DMS 273 treated with DMSO at 0.1 percent for 48 hours (cell line): Measurements from ENCODE around the gene TRAF1.
A peak's percentile ranks its signal among the peaks of the same experiment; 100 is the strongest.

ENCODE experiments used
- DNase-seq: peaks from one replicate; lab custom pipeline; 2025; lab: John Stamatoyannopoulos, UW

Gene TRAF1

DNA sequence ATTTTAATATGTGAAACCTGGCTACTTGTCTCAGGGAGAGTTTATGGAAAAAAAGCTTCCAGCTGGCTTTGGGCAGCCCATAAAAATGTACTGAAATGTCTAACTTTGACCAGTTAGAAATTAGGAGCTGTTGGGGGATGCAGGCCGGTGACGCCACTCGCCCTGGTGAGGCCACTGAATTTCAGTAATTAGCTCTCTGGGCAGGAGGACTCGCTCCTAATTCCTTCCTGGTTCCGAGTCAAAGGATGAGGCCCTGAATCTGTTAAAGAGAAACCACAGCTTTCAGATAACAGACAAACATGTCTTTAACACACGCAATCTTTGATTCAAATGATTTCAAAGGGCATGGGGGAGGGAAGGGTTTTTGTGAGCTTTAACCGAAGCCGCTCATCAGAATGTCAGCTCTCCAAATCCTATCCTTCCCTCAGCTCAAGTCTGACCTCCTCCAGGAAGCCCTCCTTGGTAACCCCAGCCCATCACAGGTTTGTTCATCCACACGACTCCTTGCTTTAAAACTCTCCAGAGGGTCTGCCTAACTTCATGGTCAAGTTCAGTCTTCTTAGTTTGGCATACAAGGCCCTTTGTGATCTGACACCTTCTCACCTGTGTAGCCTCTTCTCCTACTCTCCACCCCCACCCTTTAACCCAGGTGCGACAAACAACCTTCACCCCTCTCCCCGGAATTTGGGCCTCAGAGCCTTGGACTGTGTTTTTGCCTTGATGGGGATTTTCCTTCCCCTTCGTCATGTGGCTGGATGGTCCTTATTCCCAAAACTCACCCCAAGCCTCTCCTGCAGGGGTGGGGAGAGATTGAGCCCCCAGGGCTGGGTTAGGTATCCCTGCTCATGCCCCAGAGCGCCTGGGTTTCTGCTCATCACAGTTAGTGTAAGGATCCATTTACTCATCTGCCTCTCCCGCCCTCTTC lies 36.0 kb downstream of the TRAF1 start:
- DNase-seq: no peak

DNA sequence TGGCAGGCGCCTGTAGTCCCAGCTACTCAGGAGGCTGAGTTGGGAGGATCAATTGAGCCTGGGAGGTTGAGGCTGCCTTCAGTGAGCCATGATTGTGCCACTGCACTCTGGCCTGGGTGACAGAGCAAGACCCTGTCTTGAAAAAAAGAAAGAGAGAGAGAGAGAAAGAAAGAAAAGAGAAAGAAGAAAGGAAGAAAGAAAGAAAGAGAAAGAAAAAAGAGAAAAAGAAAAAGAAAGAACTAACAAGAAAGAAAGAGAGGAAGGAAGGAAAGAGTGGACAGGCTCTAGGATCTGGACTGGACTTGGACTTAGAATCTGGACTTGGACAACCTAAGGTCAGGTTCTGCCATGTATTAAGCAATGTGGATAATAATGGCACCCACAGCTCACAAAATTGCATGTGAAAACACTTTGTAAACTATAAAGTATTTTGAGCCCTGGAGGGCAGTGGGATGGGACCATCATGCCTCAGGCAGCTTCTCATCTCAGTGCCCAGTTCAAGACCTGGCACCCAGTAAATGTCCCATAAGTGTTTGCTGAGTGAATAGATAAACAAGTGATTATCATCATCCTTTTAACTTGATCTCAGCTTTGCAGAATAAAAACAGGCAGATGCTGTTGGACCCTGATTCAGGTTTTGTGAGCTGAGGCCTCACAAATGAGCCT lies 36.9 kb downstream of the TRAF1 start:
- DNase-seq: no peak

DNA sequence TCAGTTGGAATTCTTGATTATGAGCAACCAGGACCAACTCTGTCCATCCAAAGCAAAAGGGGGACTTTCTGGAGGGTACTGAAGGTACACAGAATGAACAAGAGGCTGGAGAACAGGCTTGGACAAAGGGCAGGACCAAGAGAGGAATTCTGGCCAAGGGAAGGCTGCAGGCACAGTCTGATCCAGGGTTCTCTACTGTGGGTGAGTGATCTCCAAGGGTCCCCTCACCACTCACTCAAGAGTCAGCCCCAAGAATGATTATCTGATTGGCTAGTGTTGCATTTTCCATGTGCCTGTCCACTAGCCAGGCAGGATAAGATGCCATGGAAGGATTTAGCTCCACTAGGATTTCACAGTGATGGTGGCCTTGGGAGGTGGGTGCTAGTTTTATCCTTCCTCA lies 38.0 kb downstream of the TRAF1 start:
- DNase-seq: no peak

DNA sequence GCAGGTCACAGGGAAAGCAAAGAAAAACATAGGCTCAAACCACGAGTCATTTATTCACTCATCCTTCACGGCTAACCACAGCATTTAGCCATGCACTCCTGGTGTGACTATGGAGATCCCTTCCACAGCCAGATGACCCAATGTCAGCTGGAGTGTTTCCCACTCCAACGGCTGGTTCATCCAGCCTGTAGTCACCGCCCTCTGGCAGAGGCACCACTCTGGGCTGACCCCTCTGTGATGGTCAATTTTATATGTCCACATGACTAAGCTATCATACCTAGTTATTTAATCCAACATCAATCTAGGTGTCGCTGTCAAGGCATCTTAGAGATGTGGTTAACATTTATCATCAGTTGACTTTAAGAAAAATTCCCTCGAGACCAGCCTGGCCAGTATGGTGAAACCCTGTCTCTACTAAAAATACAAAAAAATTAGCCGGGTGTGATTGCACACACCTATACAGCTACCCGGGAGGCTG lies 40.1 kb downstream of the TRAF1 start:
- DNase-seq: no peak

DNA sequence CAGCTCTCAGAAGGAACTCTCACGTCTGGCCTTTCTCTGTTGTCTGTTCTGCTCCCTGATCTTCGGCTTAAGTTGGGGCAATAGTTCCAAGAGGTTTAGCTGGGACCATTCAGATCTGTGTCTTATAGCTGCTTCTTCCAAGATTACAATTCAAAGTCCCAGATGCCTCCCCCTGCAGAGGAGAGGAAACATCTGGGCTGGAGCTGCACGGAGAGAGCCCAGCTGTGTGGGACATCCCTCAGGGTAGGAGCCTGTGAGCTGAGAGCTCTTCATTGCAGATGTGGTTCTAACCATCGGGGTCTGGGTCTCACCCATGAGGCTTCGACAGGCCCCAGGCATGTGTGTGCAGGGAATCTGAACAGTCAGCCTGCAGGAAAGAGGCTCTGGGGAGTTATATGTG lies 40.6 kb downstream of the TRAF1 start:
- DNase-seq: no peak

DNA sequence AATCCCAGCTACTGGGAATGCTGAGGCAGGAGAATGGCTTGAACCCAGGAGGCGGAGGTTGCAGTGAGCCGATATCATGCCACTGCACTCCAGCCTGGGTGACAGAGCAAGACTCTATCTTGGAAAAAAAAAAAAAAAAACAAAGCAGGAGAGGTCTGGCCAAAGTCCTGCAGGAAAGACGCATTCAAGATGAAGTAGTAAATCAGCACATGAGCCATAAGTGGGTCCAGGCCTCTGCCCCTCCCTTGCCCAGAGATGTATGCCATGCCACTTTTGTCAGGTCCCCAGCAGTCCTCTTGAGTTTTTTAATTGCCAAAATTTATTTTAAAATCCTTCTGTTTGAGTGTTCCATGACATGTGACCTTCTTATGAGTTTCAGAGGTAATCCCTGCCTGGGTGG lies 41.1 kb downstream of the TRAF1 start:
- DNase-seq: no peak

DNA sequence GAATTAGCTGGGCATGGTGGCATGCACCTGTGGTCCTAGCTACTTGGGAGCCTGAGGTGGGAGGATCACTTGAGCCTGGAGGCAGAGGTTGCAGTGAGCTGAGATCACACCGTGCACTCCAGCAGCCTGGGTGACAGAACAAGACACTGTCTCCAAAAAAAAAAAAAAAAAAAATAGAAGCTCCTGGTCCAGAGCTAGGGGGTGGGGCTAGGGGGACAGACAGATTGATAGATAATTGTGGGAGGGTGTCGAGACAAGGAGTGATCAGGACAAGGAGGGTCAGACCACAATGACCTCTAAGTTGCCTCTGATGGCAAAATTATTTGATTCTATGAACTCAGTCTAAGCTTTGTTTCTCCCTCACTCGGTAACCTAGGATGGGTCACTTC lies 43.0 kb downstream of the TRAF1 start:
- no peak for DNase-seq

DNA sequence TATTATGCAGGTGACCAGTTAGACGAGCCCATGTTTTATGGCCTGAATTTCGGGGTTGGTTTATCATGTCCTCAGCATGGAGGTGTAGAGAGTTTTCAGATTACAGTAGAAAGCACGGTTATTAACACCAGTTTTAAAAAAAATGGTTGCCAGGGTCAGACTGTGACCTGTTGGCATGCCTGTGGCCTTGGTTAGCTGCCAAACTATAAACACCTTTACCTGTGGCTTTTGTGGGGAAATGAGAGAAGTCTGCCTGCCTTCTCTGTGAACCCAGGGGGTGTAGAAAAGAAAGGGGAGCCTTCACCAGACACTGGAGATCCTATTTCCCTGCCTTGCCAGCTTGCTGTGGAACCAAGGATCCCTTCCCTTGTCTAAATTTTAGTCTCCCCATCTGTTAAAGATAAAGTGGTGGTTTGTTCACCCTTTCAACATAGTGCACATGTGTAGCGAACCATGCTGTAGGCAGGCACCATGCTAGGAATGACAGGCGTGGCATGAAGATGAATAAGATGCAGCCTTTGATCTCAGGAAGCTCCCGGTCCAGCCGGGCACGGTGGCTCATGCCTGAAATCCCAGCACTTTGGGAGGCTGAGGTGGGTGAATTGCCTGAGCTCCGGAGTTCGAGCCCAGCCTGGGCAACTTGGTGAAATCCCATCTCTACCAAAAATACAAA lies 43.5 kb downstream of the TRAF1 start:
- no peak for DNase-seq

DNA sequence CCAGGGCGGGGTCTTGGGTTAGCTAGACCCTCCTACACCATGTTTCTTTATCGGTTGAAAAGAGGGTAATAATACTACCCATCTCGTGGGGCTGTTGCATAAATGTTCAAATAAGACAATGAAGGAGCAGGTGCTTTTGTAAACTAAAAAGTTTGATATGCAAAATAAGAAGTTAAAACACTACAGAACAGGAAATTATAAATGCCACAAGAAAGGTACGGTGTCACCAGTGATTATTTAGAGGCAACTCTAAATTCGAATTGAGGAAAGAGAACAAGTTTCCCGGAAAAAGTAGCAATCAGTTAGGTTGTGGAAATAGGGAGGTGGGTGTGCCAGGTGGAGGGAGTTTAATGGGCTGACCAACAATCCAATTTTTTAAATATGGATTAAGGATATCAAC lies 47.1 kb downstream of the TRAF1 start:
- no peak for DNase-seq

DNA sequence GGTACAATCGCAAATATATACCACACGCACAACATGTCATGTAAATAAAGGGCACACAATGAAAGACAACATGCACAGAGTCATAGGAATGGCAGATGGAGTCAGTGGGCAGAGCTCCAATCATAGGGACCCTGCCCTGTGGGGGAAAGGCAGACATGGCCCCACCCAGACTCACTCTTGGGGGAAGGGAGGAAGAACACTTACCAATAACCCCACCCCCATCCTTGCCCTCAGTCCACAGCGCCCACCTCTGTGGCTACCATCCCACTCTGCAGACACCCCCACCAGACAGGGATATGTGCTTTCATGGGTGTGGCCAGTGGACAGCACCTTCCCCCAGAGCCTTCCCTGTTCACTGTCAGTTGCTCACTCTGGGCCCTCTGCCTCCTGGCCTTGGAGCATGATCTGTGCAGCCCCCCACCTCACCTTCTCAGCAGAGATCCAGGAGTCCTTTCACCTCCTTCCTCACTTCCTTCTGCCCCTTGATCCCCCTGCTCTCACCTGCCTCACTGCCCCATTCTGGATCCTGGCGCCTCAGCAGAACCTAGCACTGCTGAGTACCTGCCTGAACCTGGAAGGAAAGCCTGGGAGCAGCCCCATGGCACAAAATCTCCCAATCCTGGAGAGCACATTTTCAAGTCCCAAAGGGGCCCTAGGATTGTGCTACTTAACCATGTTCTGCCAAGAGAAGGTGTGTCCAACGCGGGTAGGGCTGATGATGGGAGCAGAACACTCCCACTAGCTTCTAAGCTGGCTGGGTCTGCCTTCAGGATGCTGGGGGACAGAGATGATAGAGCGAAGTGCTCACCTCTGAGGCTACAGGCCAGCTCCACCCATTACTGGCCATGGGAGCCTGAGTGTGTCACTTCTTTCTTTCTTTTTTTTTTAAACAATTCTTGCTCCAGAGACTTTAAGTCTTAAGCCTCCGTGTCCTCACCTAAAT lies 48.1 kb downstream of the TRAF1 start:
- no peak for DNase-seq

DNA sequence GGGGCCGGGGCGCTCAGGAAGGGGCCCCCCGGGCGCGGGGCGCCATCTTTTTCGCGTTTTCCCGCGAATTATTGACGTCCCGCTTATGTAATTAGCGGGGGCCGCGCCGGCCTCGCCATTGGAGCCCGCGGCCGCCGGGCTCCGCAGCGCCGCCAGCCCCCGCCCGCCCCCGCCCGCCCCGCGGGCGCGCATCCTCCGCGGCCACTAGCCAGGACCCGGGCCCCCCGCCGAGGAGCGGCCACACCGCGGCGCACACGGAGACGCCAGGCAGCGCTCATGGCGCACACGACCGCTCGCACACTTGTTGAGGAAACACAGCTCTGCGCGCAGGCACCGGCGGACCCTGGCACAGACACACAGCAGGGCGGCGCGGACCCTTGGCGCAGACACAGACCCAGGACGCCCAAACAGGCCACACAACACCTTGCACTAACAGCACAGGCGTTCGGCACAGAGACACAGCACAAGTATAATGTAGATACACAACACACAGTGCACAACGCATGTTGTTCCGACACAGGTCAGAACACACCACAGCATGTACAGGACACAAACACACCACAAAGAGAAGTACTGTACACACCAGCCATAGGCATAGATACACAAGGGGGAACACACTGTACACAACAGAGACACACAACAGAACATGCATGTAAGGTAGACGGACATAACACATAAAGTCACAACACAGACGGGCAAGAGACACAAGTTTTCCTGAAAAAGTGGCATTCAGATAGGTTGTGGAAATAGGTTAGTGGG lies 49.1 kb downstream of the TRAF1 start:
- no peak for DNase-seq

DNA sequence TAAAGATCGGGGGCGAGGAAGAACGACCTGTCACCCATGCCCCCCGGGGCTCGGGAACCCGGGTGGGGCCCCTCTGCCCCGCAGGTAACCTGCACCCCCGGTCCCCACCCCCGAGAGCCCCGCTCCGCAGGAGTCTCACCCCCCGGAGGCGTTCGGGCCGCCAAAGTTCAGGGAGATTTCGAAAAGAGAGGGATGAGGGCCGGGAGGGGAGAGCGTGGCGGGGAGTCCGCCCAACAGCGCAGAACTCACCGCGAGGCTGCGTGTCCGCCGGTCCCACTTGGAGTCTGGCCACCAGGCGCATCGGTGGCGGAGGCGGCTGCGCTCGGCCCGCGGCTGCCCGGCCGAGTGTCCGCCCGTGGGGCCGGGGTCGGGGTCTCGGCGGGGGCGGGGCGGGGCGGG lies 49.8 kb downstream of the TRAF1 start, which contains the start of gene PHF19:
TSS of gene PHF19 (minus strand) at position 347 of the 399 bp plus-strand sequence. CDS start 2,447 bp downstream, outside the sequence.
- no peak for DNase-seq

DNA sequence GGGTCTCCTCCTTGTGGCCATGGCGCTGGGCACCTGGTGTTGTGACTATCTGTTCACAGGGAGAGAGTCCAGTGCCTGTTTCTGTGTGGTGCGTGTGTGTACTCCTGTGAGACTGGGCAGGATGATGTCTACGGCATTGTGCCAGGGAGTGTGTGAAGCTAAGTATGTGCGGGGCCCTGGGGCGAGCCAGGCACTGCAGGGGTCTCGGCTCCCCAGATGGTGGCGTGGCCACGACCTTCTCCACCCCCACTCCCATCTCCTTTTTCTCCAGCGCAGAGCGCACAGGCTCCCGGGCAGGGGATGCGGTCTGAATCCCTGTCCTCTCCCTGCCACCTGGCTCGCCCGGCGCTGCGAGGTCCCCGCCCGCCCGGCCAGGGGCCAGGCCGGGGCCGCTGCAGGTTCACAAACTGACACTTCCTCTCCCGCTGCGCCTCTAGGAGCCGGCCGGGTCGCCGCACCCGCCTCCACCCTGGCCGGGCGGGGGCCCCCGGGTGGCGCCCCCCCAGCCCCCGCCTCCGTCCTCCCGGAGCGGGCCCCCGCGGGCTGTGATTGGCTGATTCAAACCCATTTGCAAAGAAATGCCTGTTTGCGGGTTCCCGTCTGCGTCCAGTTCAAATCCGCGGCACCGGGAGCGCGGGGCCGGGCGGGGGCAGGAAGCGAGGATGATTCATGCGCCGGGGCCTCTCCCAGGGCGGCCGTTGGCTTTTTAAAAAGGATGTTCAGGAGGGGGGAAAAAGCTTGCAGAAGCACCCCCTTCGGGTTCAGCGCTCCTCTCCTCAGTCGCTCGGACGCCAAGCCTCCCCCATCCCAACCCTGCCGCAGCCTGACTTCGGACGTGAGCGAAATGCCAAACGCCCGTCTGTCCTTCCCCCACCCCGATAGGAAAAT lies 50.4 kb downstream of the TRAF1 start:
- DNase-seq: peak; percentile 45

DNA sequence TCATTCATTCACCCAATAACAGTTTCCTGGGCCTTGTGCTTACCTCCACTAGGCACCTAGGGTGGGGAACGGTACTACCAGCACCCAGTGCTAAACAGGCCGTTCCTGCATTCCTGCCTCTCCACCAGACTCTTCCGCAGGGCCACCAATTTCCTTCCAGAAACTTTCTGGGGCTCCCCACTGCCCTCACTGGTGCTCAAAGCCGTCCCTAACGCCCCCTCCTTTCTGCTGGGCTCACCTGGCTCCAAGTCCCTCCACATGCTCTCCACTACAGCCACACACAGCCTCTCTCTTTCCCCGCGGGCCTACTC lies 51.0 kb downstream of the TRAF1 start:
- DNase-seq: no peak

DNA sequence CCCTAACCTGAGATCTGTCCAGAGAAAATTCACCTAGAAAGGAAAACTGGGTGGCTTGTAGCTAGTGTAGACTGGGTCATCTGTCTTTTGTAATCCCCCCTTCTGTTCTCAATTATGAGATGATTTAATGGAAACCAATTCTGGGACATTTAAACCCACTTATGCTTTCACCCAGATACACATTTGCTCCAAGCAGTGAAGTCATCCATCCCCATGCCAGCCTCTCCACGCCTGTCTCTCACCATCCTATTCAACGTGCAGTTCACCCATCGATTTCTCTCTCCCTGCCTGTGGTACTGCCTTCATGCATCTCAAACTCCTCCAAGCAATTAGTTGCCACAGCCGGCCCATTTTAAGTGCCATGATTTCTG lies 51.4 kb downstream of the TRAF1 start:
- no peak for DNase-seq

DNA sequence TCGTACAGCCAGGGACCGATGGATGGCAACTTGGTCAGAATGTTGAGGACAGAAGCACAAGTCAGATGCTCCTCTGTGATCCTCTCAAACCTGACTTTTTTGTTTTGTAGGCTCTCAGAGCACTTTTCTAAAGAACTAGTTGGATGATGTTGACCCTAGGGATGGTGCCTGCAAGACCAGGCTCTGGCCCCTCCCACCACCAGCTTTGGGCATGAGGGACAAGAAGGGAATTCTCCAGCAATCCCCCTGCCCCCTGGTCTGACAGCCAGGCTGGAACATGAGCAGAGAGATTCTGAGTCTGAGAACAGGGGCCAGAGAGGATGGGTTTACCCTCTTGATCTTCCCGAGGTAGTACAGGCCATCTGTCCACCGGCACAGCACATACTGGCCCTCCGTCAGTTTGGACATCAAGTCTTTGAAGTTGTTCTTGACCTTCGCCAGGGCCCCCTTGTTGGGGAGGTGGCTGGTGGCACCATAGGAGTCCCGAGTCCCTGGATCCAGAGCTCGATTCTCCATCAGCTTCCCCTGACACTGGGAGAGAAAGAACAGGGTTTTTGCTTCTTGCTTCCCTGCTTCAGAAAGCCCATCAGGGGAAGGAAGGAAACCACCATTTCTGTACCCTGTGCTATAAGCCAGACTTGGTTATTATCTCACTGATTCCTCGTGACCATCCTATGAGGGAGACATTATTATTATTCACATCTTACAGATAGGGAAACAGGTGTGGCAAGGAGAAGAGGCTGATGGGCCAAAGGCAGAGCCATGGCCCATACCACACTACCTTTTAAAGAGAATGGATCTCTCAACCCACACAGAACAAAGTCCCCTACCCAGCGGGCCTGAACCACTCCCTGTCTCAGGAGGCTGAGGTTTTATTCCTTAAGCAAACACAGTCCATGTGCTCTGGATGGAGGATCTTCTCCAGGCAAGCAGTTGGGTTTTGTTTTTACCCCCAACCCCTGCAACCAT lies 52.1 kb downstream of the TRAF1 start:
- no peak for DNase-seq

DNA sequence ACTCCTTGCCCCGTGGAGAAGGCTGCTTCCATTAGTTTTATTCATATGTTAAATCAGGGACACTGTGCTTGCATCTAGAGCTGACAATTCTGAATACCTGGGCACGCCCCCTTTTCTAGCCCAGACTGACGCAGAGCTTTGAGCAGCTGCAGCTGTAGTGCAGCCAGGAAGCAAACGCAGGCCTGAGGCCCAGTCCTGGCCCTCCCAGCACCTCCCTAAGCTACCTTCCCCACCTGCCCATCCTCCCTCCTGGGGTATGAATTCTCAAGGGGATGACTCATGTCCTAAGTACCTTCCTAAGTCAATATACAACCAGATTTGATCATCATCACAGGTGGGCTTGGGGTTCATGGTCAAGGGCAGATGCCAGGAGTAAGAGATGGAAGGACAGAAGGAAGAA lies 53.1 kb downstream of the TRAF1 start:
- DNase-seq: no peak

DNA sequence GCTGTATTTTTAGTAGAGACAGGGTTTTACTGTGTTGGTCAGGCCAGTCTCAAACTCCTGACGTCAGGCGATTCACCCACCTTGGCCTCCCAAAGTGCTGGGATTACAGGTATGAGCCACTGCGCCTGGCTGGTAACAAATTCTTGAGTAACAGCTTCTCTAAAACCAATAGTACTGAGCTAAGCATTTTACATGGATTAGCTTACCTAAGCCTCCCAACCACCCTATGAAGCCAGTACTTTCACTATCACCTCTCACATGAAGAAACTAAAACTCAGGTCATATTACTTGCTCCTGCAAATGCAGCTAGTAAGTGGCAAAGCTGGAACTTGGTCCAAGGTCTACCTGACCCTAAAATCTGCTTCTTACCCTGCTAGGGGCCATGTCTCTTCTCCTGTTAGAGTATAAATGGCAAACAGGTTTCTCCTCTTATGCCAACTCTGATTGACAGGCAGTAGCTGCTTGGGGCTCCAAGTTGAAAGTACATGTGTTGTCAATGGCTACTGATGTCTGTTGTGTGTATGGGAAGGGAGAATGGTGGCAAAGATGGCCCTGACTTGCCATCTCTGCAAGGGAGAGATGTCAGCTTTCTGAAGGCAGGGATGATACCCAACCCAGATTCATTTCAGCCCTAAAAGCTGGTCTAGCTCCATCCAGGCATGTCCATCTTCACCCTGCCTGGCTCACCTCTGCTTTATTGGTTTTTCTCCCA lies 53.6 kb downstream of the TRAF1 start:
- DNase-seq: no peak
